ENCODE measurements around the gene PPP1R10.

GRCh38 chr6:30601436-30601814 lies 15.6 kb downstream of the PPP1R10 start:
- TF ChIP-seq POLR2A (IDR thresholded peaks at IDR 0.05), result no peak
- no peak for TF ChIP-seq CTCF (IDR thresholded peaks at IDR 0.05)
